ENCODE data around the gene ENAH. TPM values are rescaled to one million over a fixed set of nuclear protein-coding genes. Genes with fewer than 3 reads are reported as not detected.
A peak's percentile ranks its signal among the peaks of the same experiment; 100 is the strongest.

Gene ENAH
- total RNA-seq, 1 experiment from 2014 or later: 130 TPM

DNA sequence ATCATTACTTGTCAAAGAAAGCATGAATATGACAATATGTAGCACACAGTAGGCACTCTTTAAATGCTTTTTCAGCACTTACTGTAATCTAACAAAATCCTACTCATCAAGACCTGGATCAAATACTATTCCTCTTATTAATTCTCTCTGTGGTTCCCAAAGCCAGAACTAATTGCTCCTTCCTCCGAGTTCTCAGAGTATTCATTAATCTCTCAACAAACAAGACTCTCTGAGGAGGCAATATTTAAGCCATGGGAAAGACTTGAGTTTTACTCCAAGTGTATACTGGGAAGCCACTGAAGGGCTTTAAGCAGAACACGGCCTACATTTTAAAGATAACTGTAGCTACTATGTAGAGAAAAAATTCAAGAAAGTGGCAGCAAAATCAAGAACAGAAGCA lies 79.7 kb downstream of the ENAH start:
- DNase-seq (ENCODE audit: extremely low read depth, low read depth): no peak

DNA sequence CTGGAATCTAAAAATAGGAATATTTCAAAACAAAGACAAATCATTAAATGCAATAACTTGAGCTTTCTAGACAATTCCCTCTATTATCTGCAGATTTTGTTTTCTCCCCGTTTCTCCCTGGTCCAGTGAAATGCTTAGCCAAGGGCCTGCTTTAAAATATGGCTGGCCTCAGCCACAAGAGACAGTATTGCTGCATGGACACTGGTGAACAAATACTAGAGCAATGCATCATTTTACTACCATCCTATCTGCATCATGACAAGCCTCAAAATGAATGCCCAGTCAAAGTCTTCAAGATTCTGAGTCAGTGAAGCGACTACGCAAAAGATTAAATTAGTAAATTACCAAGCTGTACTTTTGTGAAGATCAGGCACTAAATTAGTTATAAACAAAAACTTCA lies 80.5 kb downstream of the ENAH start:
- DNase-seq (ENCODE audit: extremely low read depth, low read depth): no peak

DNA sequence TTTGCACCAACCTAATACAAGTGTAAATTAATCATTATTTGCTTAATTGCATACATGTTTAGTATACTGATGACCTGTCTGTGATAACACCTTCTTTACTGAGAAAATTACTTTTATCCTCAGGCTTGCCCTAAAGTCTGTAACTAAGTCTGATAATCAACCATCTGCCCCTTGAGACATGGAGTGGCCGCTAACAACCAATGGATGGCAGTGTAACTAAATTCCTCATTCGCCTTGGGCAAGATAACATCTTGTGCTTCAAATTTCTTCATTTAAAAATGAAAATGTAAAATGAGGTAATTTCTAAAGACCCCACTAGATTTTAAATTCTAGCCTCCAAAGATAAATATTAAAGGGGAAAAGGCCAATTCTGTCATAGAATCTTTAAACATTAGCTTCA lies 85.1 kb downstream of the ENAH start:
- peak; percentile 16 for DNase-seq (ENCODE audit: extremely low read depth, low read depth)

DNA sequence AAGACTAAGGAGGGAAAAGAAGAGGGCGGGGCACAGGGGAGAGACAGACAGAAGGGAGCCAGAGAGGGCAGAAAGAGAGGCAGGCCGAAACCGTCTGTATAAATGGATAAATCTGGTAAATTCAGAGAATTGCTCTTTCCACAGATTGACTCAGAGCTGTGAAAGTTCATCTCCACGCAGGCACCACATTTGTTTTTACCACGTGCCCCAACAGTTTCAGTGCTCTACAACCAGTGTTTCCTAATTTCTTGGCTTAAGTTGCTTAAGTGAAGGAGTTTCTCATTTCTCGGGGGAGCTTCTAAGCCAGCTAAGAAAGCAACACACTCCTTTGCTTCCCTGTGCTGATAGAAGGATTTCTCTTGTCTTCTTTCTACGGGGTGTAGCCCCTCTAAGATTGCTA lies 87.1 kb downstream of the ENAH start:
- no peak for DNase-seq (ENCODE audit: extremely low read depth, low read depth)

DNA sequence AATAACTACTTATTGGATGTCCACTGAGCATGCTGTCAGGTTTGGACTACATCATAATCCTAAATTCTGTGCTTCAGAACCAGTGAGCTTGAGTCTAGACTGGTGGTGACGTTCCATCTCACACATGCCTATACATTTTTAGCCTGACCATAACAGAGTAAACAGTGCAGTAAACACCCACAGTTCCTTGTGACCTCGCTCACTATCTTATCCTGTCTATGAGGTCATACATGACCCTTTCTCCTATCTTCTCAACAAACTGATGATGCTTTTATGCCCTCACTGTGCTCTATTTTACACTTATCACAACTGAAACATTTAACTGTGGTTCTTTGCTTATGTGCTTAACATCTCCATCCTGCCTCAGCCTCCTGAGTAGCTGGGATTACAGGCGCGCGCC lies 91.2 kb downstream of the ENAH start:
- DNase-seq (ENCODE audit: extremely low read depth, low read depth): no peak

DNA sequence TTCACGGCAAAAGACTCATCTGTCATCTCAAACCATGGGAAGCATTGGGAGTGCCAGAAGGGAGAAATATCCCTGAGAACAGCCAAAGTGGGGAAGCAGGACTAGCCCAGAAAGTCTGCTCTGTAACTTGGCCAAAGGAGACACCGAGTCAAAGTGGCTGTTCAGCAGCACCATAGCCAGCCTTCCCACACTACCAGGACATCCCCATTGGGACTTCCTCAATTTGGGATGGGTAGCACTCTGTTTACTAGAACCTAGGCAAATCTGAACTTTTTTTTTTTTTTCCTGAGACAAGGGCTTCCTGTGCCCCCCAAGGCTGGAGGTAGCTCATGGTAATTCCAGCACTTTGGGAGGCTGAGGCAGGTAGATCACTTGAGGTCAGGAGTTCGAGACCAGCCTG lies 93.0 kb downstream of the ENAH start:
- DNase-seq (ENCODE audit: extremely low read depth, low read depth): no peak

DNA sequence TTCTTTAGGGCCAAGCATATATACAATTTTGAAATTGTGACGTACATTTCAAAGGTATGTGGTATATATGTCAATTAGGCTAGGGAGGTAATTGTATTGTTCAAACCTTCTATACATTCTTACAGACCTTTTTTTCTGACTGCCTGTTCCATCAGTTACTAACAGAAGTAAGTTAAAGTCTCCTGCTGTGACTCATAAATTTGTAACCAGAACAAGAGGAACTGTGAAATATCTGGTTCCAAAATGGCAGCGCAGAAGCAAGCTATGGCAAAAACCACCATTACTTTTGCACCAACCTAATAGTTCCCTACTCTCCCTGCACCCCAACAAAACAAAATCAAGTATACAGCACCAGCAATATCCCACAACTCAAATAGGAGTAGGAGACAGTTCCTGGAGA lies 93.6 kb downstream of the ENAH start:
- DNase-seq (ENCODE audit: extremely low read depth, low read depth): no peak

DNA sequence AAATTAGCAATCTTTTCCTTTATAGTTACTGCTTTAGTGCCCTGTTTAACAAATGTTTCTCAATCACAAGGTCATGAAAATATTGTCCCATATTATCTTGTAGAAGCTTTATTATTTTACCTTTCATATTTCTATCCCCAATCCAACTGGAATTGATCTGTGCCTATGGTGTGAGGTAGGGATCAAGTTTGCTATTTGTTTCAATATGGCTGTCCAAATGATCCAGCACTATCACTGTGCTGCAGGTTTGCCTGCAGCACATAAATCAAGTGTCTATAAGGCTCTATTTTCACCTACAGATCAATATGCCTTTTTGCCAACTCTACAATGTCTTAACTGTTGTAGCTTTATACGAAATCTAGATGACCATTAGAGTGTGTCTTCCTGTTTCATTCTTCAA lies 96.2 kb downstream of the ENAH start:
- DNase-seq (ENCODE audit: extremely low read depth, low read depth): no peak

DNA sequence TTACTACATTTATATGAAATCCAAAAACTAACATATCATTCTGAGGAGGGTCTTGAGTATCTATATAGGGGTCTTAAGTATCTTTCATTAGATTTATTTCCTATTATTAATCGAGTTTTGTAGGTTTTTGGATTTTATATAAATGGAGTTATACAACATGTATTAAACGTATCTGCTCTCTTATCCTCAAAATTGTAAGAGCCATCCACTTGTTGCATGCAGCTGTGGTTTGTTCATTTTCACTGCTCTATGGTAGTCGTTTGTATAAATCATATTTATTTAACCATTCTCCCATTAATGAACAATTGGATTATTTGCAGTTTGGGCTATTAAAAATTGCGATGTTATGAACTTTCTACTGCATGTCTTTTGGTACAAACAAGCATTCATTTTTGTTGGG lies 97.1 kb downstream of the ENAH start:
- DNase-seq (ENCODE audit: extremely low read depth, low read depth): no peak

DNA sequence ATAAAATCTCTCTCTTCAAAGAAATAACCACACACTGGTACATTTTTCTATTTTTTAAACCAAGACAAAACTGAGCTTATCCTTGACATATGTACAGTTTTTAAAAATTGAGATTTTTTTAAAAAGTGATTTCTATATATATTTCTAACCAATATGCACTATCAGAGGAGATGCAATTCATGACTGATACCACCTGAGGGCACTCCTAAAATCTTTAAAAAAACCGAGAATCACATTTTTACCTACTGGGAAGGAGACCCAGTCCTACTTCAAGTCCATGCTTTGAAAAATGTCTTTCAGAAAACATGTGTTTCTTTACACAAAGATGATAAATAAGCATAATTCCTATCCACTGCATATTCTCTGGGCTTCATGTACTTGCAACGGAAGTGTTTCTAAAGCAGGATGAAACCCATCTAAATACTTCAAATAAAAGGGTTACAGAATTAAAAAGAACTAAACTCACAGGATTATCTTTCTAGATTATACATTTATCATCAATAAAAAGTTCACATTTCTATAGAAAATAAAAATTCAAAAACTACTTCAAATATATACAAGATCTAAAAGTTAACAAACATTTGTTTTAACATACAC lies 98.6 kb downstream of the ENAH start:
- peak; percentile 23 for DNase-seq (ENCODE audit: extremely low read depth, low read depth)

DNA sequence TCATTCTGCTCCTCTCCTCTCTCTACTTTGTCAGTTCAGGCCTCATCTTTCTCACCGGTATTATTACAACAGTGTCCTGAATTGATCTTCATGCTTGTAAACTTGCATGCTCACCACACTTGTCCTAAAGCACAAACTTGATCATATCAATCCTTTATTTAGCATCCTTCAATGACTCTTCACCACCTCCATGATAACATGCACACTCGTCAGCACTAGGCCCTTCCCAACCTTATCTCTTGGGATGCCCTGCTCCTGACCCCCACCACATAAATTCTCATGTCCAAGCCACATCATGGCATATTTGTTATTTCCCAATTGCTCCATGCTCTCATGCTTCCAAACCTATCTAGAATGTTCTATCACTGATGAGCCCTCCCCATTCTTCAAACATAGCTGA lies 103.1 kb downstream of the ENAH start:
- DNase-seq (ENCODE audit: extremely low read depth, low read depth): no peak

DNA sequence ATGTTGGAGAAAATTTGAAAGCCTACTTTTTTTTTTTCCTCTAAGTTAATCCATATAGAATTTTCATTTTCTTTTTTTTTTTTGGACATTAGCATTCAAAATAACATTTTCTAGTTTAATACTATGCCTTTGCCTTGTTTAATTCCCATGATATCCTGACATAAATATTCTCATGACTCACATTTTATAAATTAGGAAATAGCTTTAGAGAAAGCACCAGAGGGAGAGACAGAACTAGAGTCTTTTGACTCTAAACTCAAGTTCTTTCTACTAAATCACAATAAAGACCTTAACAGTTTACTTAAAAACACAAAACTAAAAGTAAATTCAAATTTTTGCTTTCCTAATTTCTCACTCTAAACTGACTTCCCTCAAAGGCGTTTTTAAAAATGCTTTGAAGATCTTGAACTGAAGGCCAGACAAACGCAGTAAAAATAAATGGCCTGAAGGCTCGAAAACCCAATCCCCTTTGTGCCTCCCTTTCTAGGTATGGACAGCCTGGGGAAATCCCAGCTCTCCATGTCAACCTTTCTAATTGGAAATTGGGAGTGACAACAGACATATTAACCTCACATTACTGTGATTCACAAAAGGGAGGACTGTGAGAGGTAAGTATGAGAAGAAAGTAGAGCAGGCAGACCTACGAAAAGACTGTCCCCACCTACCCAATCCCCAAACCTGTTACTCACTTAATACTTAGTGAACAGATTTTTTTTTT lies 104.6 kb downstream of the ENAH start:
- DNase-seq (ENCODE audit: extremely low read depth, low read depth): no peak

DNA sequence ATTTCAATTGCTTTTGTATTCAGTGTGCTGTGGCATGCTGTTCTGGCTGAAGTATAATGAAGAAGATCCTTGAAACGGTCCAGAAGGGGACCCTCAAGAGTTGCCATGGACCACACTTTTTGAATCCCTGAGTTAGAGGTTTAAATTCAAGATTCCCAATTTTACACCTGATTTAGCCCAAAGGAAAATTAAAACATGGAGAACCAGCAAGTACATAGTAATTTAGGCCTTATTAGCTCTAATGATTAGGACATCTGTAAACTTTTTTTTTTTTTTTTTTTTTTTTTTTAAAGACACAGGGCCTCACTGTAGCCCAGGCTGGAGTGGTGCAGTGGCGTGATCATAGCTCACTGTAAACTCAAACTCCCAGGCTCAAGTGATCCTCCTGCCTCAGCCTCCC lies 107.3 kb downstream of the ENAH start:
- no peak for DNase-seq (ENCODE audit: extremely low read depth, low read depth)

DNA sequence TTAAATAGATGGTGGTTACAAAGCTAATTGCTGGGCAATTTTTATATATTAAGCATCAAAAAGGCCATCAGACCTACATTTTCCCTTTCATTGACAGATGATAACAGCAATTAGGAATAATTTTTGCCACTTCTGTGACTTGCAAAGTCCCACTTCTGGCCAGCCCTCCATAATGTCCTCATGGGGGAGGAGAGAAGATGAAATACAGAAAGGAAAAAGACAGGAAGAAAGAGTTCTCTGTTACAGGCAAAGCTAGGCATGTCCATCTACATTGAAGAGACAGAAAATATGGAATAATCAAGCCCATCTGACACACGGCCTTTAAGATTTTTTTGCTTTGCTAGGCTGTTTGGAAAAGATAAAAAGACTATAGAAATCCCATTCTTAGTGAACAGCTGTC lies 108.0 kb downstream of the ENAH start:
- no peak for DNase-seq (ENCODE audit: extremely low read depth, low read depth)

DNA sequence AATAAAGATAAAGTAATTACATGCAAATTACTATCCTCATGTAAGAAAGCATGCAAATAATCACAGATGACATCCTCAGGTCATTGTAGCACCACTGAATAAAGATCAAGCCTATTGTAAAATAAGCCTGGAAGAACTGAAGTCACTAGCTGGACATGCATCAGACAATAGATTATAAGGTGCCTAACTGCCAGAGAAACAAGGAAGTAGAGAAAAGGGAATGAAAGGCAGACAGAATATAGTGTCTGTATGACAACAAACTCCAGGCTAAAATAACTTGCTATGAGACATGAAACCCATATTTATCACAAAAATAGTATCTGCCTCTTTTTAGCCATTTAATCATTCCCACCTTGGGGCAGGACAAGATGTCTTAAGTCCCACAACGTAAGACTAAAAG lies 108.7 kb downstream of the ENAH start:
- no peak for DNase-seq (ENCODE audit: extremely low read depth, low read depth)

DNA sequence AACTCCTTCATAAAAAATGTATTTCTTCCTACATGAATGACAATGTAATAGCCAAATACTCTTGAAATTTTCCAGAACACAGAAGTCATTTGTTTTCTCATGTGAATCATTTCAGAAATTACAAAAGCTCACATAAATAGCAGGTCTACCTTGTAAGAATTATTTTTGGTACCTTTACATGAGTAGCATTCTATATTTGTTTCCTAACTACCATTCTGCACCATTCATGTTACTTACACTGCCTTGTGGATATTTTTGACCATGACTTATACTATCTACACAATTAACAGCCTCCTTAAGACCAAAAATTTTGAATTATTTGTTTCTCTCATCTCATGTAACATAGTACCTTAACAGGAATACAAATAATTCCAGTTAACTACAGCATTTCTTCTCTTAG lies 109.6 kb downstream of the ENAH start:
- no peak for DNase-seq (ENCODE audit: extremely low read depth, low read depth)

DNA sequence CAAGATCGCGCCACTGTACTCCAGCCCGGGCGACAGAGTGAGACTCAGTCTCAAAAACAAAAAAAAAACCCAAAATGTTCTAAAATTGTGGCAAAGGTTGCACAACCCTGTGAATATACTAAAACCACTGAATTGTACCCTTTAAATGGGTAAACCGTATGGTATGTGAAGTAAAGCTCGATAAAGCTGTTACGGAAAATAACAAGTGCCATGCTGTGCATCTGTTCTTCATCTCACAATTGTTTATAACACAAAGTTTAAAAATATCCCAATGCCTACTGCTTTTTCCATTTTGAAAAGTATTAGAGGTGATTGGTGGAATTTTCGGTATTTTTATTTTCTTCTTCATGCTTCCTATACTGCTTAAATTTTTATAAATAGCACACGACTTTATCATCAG lies 111.5 kb downstream of the ENAH start:
- no peak for DNase-seq (ENCODE audit: extremely low read depth, low read depth)

DNA sequence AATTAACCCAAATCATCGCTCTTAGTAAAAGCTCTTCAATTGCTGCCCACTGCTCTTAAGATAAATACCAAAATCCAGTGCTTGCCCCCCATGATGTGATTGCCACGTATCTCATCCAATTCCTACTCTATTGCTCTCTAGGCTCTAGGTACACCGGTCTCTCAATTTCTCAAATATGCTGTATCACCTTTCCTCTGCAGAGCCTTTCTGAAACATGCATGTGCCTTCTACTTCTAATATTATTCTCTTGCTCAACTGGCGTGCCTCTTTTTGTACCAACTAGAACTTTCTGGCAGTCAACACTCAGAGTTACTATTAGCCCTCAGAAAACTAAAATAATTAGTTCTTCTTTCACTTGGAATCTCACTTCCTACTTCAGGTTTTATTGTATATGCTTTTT lies 113.3 kb downstream of the ENAH start:
- DNase-seq (ENCODE audit: extremely low read depth, low read depth): no peak

DNA sequence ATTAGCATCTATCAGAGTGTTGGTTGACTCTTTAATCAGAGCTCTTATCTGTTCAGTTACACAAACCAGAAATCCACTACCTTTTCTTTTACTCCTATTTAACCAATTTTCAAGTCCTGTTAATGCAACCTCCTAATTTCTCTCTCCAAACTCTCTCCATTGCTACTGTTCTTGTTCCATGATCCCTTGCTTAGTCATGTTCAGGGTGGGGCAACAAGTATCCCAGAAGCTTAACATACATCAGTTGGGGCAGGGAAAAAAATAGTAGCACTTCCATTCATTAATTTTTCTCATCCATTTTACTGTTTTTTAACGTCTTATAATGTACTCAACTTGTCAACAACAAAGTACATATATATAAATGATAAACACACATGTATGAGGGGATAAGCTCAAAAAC lies 113.9 kb downstream of the ENAH start:
- no peak for DNase-seq (ENCODE audit: extremely low read depth, low read depth)

DNA sequence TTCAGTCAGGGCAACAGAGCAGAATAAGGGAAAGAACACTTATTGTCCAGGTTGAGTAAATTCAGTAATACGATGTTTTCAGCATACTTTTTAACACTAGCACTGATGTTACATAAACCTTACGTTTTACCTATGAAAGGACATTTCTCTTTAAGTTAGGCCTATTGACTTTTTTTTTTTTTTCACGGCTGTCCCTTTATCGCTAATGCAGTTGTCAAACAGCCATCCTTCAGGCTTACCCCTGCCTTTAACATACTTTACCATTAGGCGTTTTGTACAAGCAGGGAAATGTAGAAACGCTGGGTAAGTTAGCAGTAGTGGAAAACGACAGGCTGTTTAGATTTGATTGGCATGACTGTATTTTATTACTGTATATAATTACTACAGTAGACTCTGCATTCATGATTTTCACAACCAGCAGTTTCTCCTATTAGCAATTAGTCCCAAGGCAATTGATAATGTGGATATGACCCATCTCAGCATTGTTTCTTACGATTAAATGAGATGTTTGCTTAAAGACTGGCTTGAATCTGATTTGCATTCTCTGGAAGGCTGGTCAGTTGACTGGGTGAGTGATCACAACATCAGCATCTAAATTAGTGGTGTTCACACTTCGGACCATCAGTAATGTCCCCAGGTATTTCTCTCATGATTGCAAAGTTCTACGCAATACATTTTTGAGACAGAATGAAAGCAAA lies 115.2 kb downstream of the ENAH start:
- DNase-seq (ENCODE audit: extremely low read depth, low read depth): no peak

DNA sequence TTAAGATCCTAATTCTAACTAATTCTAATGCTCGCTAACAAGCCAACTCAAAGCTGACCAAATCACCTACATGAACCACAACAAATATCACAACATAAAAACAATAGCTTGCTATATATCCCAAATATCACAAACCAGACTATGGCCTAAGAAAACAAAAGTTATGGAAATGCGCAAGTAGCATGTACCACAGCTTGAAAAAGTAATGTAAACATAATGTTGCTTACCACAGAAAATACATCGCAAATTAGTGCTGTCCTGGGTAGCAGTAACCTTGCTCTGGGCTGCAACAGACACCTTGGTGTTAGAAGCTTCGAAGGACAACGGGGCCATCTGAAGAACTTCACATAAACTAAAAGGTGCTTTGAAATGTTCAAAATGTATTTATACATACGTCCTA lies 117.6 kb downstream of the ENAH start:
- DNase-seq (ENCODE audit: extremely low read depth, low read depth): no peak

DNA sequence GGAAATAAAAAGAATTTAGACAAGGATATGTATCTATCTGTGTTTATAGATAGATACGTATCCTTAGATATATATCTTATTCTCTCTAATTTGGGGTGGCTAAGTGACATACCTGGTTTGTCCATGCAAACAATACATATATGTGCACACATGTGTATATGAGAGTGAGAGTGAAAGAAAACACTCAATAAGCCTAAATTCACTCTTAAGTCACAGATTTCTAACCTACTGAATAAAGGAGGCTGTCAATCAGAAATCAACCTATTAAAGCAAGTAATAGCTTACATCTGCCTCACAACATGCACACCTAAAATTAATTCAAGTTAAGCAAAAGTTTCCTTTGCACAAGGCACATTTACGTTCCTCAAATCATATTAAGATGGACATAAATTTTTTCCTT lies 118.2 kb downstream of the ENAH start:
- no peak for DNase-seq (ENCODE audit: extremely low read depth, low read depth)
